ENCODE measurements around the gene ZKSCAN3. TPM values are rescaled to one million over a fixed set of nuclear protein-coding genes. Genes with fewer than 3 reads are reported as not detected.

ZKSCAN3 gene
- polyA plus RNA-seq, 1 donor from 2014 or later = 14.9 TPM

- Histone ChIP-seq H3K79me2 (replicated peaks; ENCODE audit: insufficient read depth, low read length) (peaks cover 30% of the 10 kb centered on the region), H2AFZ (ENCODE audit: low read depth, low read length) (no peak overlapping the region), H3F3A (ENCODE audit: insufficient read depth, low read length, poor library complexity, severe bottlenecking) (peaks cover 3% of the 10 kb centered on the region), H3K4me2 (ENCODE audit: low read length) (no peak overlapping the region), H3K36me3 (ENCODE audit: insufficient read depth, low read length) (no peaks in the 10 kb centered on the region), H3K9me3 (ENCODE audit: low read length) (no peaks in the 10 kb centered on the region), H3K4me3 (ENCODE audit: low read length) (no peak overlapping the region), H3K9me2 (ENCODE audit: insufficient read depth, low read length) (no peaks in the 10 kb centered on the region), H4K20me1 (ENCODE audit: insufficient read depth) (no peaks in the 10 kb centered on the region), H3K27me3 (ENCODE audit: insufficient read depth, low read depth, low read length) (no peaks in the 10 kb centered on the region), H3K9ac (ENCODE audit: low read length) (no peak overlapping the region), H3K27ac (ENCODE audit: low read length) (no peak overlapping the region)
- TF ChIP-seq POLR2AphosphoS5 (IDR thresholded peaks at IDR 0.05) (no peak), EP300 (conservative IDR thresholded peaks at IDR 0.05; ENCODE audit: poor library complexity, severe bottlenecking) (no peak), SMC3 (conservative IDR thresholded peaks at IDR 0.05; ENCODE audit: poor library complexity) (no peak), EZH2 (IDR thresholded peaks at IDR 0.05; ENCODE audit: borderline replicate concordance, insufficient read depth, low read length, poor library complexity, severe bottlenecking) (no peak), TAF1 (IDR thresholded peaks at IDR 0.05; ENCODE audit: low read depth) (no peak), RAD21 (conservative IDR thresholded peaks at IDR 0.05) (no peak), MXI1 (conservative IDR thresholded peaks at IDR 0.05; ENCODE audit: poor library complexity, severe bottlenecking) (no peak)
- TF ChIP-seq, protein P1, sequence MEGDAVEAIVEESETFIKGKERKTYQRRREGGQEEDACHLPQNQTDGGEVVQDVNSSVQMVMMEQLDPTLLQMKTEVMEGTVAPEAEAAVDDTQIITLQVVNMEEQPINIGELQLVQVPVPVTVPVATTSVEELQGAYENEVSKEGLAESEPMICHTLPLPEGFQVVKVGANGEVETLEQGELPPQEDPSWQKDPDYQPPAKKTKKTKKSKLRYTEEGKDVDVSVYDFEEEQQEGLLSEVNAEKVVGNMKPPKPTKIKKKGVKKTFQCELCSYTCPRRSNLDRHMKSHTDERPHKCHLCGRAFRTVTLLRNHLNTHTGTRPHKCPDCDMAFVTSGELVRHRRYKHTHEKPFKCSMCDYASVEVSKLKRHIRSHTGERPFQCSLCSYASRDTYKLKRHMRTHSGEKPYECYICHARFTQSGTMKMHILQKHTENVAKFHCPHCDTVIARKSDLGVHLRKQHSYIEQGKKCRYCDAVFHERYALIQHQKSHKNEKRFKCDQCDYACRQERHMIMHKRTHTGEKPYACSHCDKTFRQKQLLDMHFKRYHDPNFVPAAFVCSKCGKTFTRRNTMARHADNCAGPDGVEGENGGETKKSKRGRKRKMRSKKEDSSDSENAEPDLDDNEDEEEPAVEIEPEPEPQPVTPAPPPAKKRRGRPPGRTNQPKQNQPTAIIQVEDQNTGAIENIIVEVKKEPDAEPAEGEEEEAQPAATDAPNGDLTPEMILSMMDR (IDR thresholded peaks at IDR 0.05; ENCODE audit: poor library complexity, severe bottlenecking) = no peak
- TF ChIP-seq, protein P2, sequence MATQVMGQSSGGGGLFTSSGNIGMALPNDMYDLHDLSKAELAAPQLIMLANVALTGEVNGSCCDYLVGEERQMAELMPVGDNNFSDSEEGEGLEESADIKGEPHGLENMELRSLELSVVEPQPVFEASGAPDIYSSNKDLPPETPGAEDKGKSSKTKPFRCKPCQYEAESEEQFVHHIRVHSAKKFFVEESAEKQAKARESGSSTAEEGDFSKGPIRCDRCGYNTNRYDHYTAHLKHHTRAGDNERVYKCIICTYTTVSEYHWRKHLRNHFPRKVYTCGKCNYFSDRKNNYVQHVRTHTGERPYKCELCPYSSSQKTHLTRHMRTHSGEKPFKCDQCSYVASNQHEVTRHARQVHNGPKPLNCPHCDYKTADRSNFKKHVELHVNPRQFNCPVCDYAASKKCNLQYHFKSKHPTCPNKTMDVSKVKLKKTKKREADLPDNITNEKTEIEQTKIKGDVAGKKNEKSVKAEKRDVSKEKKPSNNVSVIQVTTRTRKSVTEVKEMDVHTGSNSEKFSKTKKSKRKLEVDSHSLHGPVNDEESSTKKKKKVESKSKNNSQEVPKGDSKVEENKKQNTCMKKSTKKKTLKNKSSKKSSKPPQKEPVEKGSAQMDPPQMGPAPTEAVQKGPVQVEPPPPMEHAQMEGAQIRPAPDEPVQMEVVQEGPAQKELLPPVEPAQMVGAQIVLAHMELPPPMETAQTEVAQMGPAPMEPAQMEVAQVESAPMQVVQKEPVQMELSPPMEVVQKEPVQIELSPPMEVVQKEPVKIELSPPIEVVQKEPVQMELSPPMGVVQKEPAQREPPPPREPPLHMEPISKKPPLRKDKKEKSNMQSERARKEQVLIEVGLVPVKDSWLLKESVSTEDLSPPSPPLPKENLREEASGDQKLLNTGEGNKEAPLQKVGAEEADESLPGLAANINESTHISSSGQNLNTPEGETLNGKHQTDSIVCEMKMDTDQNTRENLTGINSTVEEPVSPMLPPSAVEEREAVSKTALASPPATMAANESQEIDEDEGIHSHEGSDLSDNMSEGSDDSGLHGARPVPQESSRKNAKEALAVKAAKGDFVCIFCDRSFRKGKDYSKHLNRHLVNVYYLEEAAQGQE (IDR thresholded peaks at IDR 0.05; ENCODE audit: borderline replicate concordance) = no peak
Measured at GRCh38 chr6:28353981-28354676, 4.4 kb downstream of the ZKSCAN3 start.

DNA sequence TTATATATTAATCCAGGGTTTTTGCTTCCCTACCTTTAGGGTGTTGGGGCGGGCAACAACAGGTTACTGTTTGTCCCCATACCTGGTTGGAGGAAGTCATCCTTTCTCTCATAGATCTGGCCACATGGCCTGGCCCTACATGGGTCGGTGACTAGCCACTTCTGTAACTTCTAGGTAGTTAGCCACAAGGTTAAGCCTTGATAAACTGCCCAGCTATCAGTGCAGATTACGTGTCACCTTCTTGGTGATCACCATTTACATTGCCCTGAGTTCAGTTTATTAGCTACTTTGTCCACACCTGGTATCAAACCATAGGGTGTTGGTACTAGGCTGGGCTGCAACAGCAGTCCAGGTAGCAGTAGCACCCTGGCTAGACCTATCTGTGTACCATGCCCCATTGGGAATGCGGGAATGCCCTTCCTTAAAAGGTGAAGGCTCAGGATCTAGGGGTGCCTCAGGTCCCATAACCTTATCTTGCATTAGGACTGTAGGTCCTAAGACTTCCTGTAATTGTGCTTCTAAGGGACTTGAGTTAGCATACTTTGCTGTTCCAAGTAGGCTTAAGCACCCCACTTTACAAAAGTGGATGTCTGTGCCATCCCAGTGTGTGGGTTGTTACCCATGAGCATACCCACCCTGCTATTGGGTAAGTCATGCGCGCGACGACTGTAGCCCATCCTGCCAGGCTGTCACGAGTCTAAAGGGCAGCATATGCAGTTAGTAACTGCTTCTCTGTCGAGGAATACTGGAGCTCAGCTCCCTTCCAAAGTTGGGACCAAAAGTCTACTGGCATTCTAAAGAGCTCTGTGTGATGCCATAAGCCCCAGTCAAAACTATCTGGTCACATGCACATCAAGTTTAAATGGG is 5.2 kb downstream of the ZKSCAN3 start:
- no peak overlapping the region for H3K4me2 ChIP-seq (ENCODE audit: low read length)
- no peak overlapping the region for H3K27ac ChIP-seq (ENCODE audit: low read length)
- peaks cover 3% of the 10 kb centered on the region for H3F3A ChIP-seq (ENCODE audit: insufficient read depth, low read length, poor library complexity, severe bottlenecking)
- peaks cover 28% of the 10 kb centered on the region for H3K79me2 ChIP-seq (replicated peaks; ENCODE audit: insufficient read depth, low read length)
- no peak overlapping the region for H2AFZ ChIP-seq (ENCODE audit: low read depth, low read length)
- H4K20me1 ChIP-seq (ENCODE audit: insufficient read depth) = no peaks in the 10 kb centered on the region
- no peaks in the 10 kb centered on the region for H3K27me3 ChIP-seq (ENCODE audit: insufficient read depth, low read depth, low read length)
- no peaks in the 10 kb centered on the region for H3K9me3 ChIP-seq (ENCODE audit: low read length)
- H3K9me2 ChIP-seq (ENCODE audit: insufficient read depth, low read length) = no peaks in the 10 kb centered on the region
- peak overlapping the region; percentile 51 for H3K9ac ChIP-seq (ENCODE audit: low read length)
- TF ChIP-seq MXI1 (conservative IDR thresholded peaks at IDR 0.05; ENCODE audit: poor library complexity, severe bottlenecking) (no peak), EZH2 (IDR thresholded peaks at IDR 0.05; ENCODE audit: borderline replicate concordance, insufficient read depth, low read length, poor library complexity, severe bottlenecking) (no peak), TAF1 (IDR thresholded peaks at IDR 0.05; ENCODE audit: low read depth) (no peak), POLR2AphosphoS5 (IDR thresholded peaks at IDR 0.05) (no peak)
- TF ChIP-seq, protein P1 (IDR thresholded peaks at IDR 0.05; ENCODE audit: poor library complexity, severe bottlenecking) = no peak
- no peak overlapping the region for H3K4me3 ChIP-seq (ENCODE audit: low read length)
- no peaks in the 10 kb centered on the region for H3K36me3 ChIP-seq (ENCODE audit: insufficient read depth, low read length)
